Measurements from ENCODE around the gene PSMB5. TPM values are rescaled to one million over a fixed set of nuclear protein-coding genes. Genes with fewer than 3 reads are reported as not detected.

PSMB5 gene
- total RNA-seq, 4 donors from 2014 or later, result 75.7 to 215 (median 113) TPM

GRCh38 chr14:23028799-23029198 lies 5.9 kb downstream of the PSMB5 start:
- no peak for TF ChIP-seq POLR2A (IDR thresholded peaks at IDR 0.05)
- intact Hi-C loops (cut with DNase I), result no loop called here
- H3K4me1 ChIP-seq, result peaks cover 7 to 11% of the 10 kb centered on the region in 2 donors
- H3K4me3 ChIP-seq (replicated peaks in 1 of 3), result no peak overlapping the region
- no peak for DNase-seq
- WGBS, 2 donors, result 77 to 83% methylated on average over 2 of the region's 2 CpGs
- no peak overlapping the region for H3K27ac ChIP-seq
- H3K9me3 ChIP-seq, result no peaks in the 10 kb centered on the region
- H3K27me3 ChIP-seq, result no peaks in the 10 kb centered on the region
- peaks cover 29 to 37% of the 10 kb centered on the region in 2 donors for H3K36me3 ChIP-seq

- Histone ChIP-seq H3K27me3 (no peaks in the 10 kb centered on the region), H3K27ac (no peak overlapping the region), H3K9me3 (no peaks in the 10 kb centered on the region), H3K36me3 (peaks cover 12 to 13% of the 10 kb centered on the region in 2 donors), H3K4me1 (peaks cover 0 to 4% of the 10 kb centered on the region in 2 donors), H3K4me3 (replicated peaks in 1 of 3) (no peak overlapping the region)
- TF ChIP-seq CTCF (IDR thresholded peaks at IDR 0.05), result no peak
- intact Hi-C loops (cut with DNase I), result no loop called here
- no peak for DNase-seq
- 79 to 82% methylated on average over 4 of the region's 4 CpGs for whole genome bisulfite sequencing, 2 donors
Measured at GRCh38 chr14:23025151-23025814, 9.4 kb downstream of the PSMB5 start.

GRCh38 chr14:23024612-23025075 lies 10.1 kb downstream of the PSMB5 start:
- H3K9me3 ChIP-seq, result no peaks in the 10 kb centered on the region
- peaks cover 0 to 4% of the 10 kb centered on the region in 2 donors for H3K4me1 ChIP-seq
- H3K36me3 ChIP-seq, result peaks cover 12 to 13% of the 10 kb centered on the region in 2 donors
- H3K27ac ChIP-seq, result no peak overlapping the region
- no peak for DNase-seq
- H3K4me3 ChIP-seq (replicated peaks in 1 of 3), result no peak overlapping the region
- H3K27me3 ChIP-seq, result no peaks in the 10 kb centered on the region
- 79 to 91% methylated on average over 7 of the region's 7 CpGs for WGBS, 2 donors
- no peak for TF ChIP-seq CTCF (IDR thresholded peaks at IDR 0.05)
- no peak for TF ChIP-seq POLR2A (IDR thresholded peaks at IDR 0.05)
- intact Hi-C loops (cut with DNase I), result no loop called here

GRCh38 chr14:23023795-23024152 lies 10.9 kb downstream of the PSMB5 start:
- no peak overlapping the region for H3K4me3 ChIP-seq (replicated peaks in 1 of 3)
- TF ChIP-seq CTCF (IDR thresholded peaks at IDR 0.05), result no peak
- no peak for TF ChIP-seq POLR2A (IDR thresholded peaks at IDR 0.05)
- peaks cover 12 to 13% of the 10 kb centered on the region in 2 donors for H3K36me3 ChIP-seq
- H3K27me3 ChIP-seq, result no peaks in the 10 kb centered on the region
- H3K4me1 ChIP-seq, result peaks cover 0 to 4% of the 10 kb centered on the region in 2 donors
- no peak for DNase-seq
- no peaks in the 10 kb centered on the region for H3K9me3 ChIP-seq
- H3K27ac ChIP-seq, result no peak overlapping the region
- intact Hi-C loops (cut with DNase I), result no loop called here
- WGBS, 2 donors, result 92 to 97% methylated on average over 2 of the region's 2 CpGs

- Histone ChIP-seq H3K4me1 (no peaks in the 10 kb centered on the region), H3K36me3 (peaks cover 12 to 13% of the 10 kb centered on the region in 2 donors), H3K27ac (no peak overlapping the region), H3K27me3 (no peaks in the 10 kb centered on the region), H3K9me3 (no peaks in the 10 kb centered on the region), H3K4me3 (replicated peaks in 1 of 3) (no peak overlapping the region)
- no peak for TF ChIP-seq CTCF (IDR thresholded peaks at IDR 0.05)
- no peak for TF ChIP-seq POLR2A (IDR thresholded peaks at IDR 0.05)
- intact Hi-C loops (cut with DNase I), result no loop called here
- DNase-seq, result no peak
- 79 to 87% methylated on average over 8 of the region's 8 CpGs for WGBS, 2 donors
Measured at GRCh38 chr14:23023022-23023794, 11.5 kb downstream of the PSMB5 start.
